Prostate gland (tissue), 2 donors: ENCODE measurements around the gene XRCC4.

Experiments
- CTCF ChIP-seq, 4 experiments: fragments of 200-600 bp in 2 of 4; fragments of 450-650 bp in 2 of 4; sonication (generic) in 2 of 4; IDR thresholded peaks; 1 replicate in 3 of 4; 2 replicates in 1 of 4; pipeline ENCODE4 v1.5.1; 2016 to 2019; ENCODE audit warnings: antibody characterized with exemption in 4 of 4, mild to moderate bottlenecking in 2 of 4, moderate library complexity in 2 of 4
- POLR2A ChIP-seq: fragments of 450-650 bp; IDR thresholded peaks from one replicate; pipeline ENCODE4 v1.6.1; 2016; ENCODE audit warnings: antibody characterized with exemption, mild to moderate bottlenecking
- POLR2AphosphoS5 ChIP-seq: sonication (generic); formaldehyde crosslinking; IDR thresholded peaks from one replicate; pipeline ENCODE4 v1.6.1; 2017; ENCODE audit warnings: antibody characterized with exemption

DNA sequence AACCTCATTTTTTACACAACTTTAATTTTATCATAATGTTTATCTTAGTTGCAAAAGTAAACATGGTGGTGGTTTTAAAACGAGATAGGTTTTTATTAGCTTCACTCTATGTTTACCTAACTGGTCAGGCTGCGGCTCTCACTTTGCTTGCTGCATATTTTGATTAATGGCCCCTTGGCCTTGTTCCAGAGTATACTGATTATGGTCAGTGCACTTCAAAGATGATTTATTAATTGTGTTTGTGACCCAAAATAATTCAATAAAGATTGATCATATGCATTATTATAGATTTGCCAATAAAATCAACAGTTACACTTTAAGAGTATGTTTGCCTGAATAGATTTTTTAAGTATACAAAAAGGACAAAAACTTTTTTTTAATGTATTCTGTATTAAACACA, 188.0 kb downstream of the XRCC4 start:
- TF ChIP-seq CTCF (IDR thresholded peaks at IDR 0.05) (no peak), POLR2A (no peak), POLR2AphosphoS5 (peak; percentile 82)
